Measurements from ENCODE around the gene FOSL1.
"Not testable (repeated sequence)": the region's sequence is repeated elsewhere in the genome, so short reads cannot be mapped to it uniquely, and the experiment has no call there.

Gene FOSL1

GRCh38 chr11:65852508-65853245 lies 47.5 kb downstream of the FOSL1 start:
- in situ Hi-C loops (cut with HindIII; ENCODE audit: low sequenced_read_pairs), result no loop called here
- H3K4me3 ChIP-seq (ENCODE audit: low read depth, low read length), result no peak overlapping the region
- TF ChIP-seq CTCF (IDR thresholded peaks at IDR 0.05; ENCODE audit: low read depth, low read length), result no peak
- no peak for DNase-seq (ENCODE audit: low read depth, low spot score)

GRCh38 chr11:65851811-65852507 lies 48.2 kb downstream of the FOSL1 start:
- TF ChIP-seq CTCF (IDR thresholded peaks at IDR 0.05; ENCODE audit: low read depth, low read length), result no peak
- no peak for DNase-seq (ENCODE audit: low read depth, low spot score)
- H3K4me3 ChIP-seq (ENCODE audit: low read depth, low read length), result no peak overlapping the region
- in situ Hi-C loops (cut with HindIII; ENCODE audit: low sequenced_read_pairs), result no loop called here

- in situ Hi-C loops (cut with HindIII; ENCODE audit: low sequenced_read_pairs), result no loop called here
- TF ChIP-seq CTCF (IDR thresholded peaks at IDR 0.05; ENCODE audit: low read depth, low read length), result peak; percentile 58
- no peak overlapping the region for H3K4me3 ChIP-seq (ENCODE audit: low read depth, low read length)
- no peak for DNase-seq (ENCODE audit: low read depth, low spot score)
Measured at GRCh38 chr11:65851083-65851579, 49.1 kb downstream of the FOSL1 start.

GRCh38 chr11:65850217-65851082 lies 49.7 kb downstream of the FOSL1 start:
- no peak for TF ChIP-seq CTCF (IDR thresholded peaks at IDR 0.05; ENCODE audit: low read depth, low read length)
- no peak for DNase-seq (ENCODE audit: low read depth, low spot score)
- no peak overlapping the region for H3K4me3 ChIP-seq (ENCODE audit: low read depth, low read length)
- in situ Hi-C loops (cut with HindIII; ENCODE audit: low sequenced_read_pairs), result no loop called here

GRCh38 chr11:65849771-65850216 lies 50.4 kb downstream of the FOSL1 start:
- no peak for TF ChIP-seq CTCF (IDR thresholded peaks at IDR 0.05; ENCODE audit: low read depth, low read length)

GRCh38 chr11:65849366-65849765 lies 50.8 kb downstream of the FOSL1 start:
- DNase-seq (ENCODE audit: low read depth, low spot score), result no peak
- H3K4me3 ChIP-seq (ENCODE audit: low read depth, low read length), result no peak overlapping the region
- TF ChIP-seq CTCF (IDR thresholded peaks at IDR 0.05; ENCODE audit: low read depth, low read length), result no peak
- in situ Hi-C loops (cut with HindIII; ENCODE audit: low sequenced_read_pairs), result no loop called here

More at GRCh38 chr11:65849771-65850216, 50.4 kb downstream of the FOSL1 start:
- H3K4me3 ChIP-seq (ENCODE audit: low read depth, low read length), result no peak overlapping the region
- in situ Hi-C loops (cut with HindIII; ENCODE audit: low sequenced_read_pairs), result no loop called here
- no peak for DNase-seq (ENCODE audit: low read depth, low spot score)

- H3K4me3 ChIP-seq (ENCODE audit: low read depth, low read length); DNase-seq (ENCODE audit: low read depth, low spot score); in situ Hi-C loops (cut with HindIII; ENCODE audit: low sequenced_read_pairs): not testable (repeated sequence)
Measured at GRCh38 chr11:65848693-65849092, 51.5 kb downstream of the FOSL1 start.

All from astrocyte of the spinal cord (primary cell).